Endothelial cell of umbilical vein (primary cell): ENCODE data around the gene UTF1. TPM values are rescaled to one million over a fixed set of nuclear protein-coding genes. Genes with fewer than 3 reads are reported as not detected.

ENCODE experiments used
- BruUV-seq: library from RNA; stranded (reverse); fragments of 400-500 nt; replicated peaks from 2 replicates; lab custom pipeline; 2021; lab: Mats Ljungman, UMichigan
- CTCF ChIA-PET: fragments of 300-600, 350-600 bp; sonication (Branson Sonifier 250); formaldehyde crosslinking; loops from one replicate; lab custom pipeline; 2021; ENCODE audit warnings: antibody characterized with exemption, inconsistent platforms; lab: Charles Lee
- POLR2A ChIA-PET: fragments of 300-600, 350-600 bp; sonication (Branson Sonifier 250); formaldehyde crosslinking; loops from one replicate; lab custom pipeline; 2021; ENCODE audit warnings: antibody characterized with exemption, inconsistent platforms; lab: Charles Lee
- DNase-seq: peaks from one replicate; pipeline ENCODE4 v3.0.0-alpha.2; 2011; ENCODE audit warnings: low read depth, low spot score
- FAIRE-seq: peaks from 2 replicates; lab custom pipeline; 2011; peaks lifted over from hg19 to GRCh38; lab: Jason Lieb, UNC
- H2AFZ ChIP-seq: 2 replicates; pipeline ENCODE4 v1.6.0; 2012; ENCODE audit warnings: low read depth, low read length, control low read depth, inconsistent platforms
- H3K27ac ChIP-seq: 2 replicates; pipeline ENCODE4 v1.5.1; 2011; ENCODE audit warnings: low read depth, mild to moderate bottlenecking, control low read depth, low read length, moderate library complexity; ENCODE audit not compliant: insufficient read depth
- H3K27me3 ChIP-seq, 2 experiments: 2 replicates each; pipeline versions ENCODE4 v1.6.0 to v1.6.1; 2011; ENCODE audit warnings: low read length in 2 of 2, mixed read lengths in 1 of 2; ENCODE audit not compliant: control insufficient read depth in 2 of 2, insufficient read depth in 2 of 2
- H3K36me3 ChIP-seq, 2 experiments: 2 replicates in 1 of 2; 3 replicates in 1 of 2; pipeline ENCODE4 v1.5.1; 2011; ENCODE audit warnings: low read length in 2 of 2, mild to moderate bottlenecking in 1 of 2, moderate library complexity in 1 of 2; ENCODE audit not compliant: control insufficient read depth in 2 of 2, insufficient read depth in 2 of 2; ENCODE audit errors: extremely low read depth in 1 of 2
- H3K4me1 ChIP-seq: 3 replicates; pipeline ENCODE4 v1.5.1; 2011; ENCODE audit warnings: mild to moderate bottlenecking, low read length; ENCODE audit not compliant: control insufficient read depth, insufficient read depth; ENCODE audit errors: extremely low read depth
- H3K4me2 ChIP-seq: 2 replicates; pipeline ENCODE4 v1.6.1; 2011; ENCODE audit warnings: low read length, control low read depth, mixed read lengths; ENCODE audit not compliant: insufficient read depth
- H3K4me3 ChIP-seq, 3 experiments: fragments of 200-600 bp in 1 of 3; sonication (generic), shearing (Covaris generic) in 1 of 3; replicated peaks in 1 of 3; 2 replicates each; pipeline ENCODE4 v1.5.1; 2011 to 2016; ENCODE audit warnings: control low read depth in 3 of 3, low read length in 3 of 3, mild to moderate bottlenecking in 2 of 3, inconsistent platforms in 1 of 3, low read depth in 1 of 3, moderate library complexity in 1 of 3; ENCODE audit not compliant: insufficient read depth in 1 of 3
- H3K79me2 ChIP-seq: 2 replicates; pipeline ENCODE4 v1.6.0; 2012; ENCODE audit warnings: low read length, inconsistent platforms; ENCODE audit not compliant: control insufficient read depth, insufficient read depth
- H3K9ac ChIP-seq: replicated peaks from 2 replicates; pipeline ENCODE3; 2011; ENCODE audit warnings: low read length, control low read depth; ENCODE audit not compliant: insufficient read depth; ENCODE audit errors: extremely low read depth
- H3K9me1 ChIP-seq: replicated peaks from 3 replicates; pipeline ENCODE4 v1.6.0; 2011; ENCODE audit warnings: mild to moderate bottlenecking, low read length; ENCODE audit not compliant: control insufficient read depth, insufficient read depth; ENCODE audit errors: extremely low read depth
- H3K9me3 ChIP-seq: replicated peaks from 2 replicates; pipeline ENCODE4 v1.5.1; 2012; ENCODE audit warnings: low read length, inconsistent platforms; ENCODE audit not compliant: control insufficient read depth, insufficient read depth
- H4K20me1 ChIP-seq: replicated peaks from 2 replicates; pipeline ENCODE3; 2011; ENCODE audit warnings: mild to moderate bottlenecking, low read length; ENCODE audit not compliant: control insufficient read depth, insufficient read depth; ENCODE audit errors: extremely low read depth
- EZH2 ChIP-seq: IDR thresholded peaks from 2 replicates; pipeline ENCODE4 v1.6.1; 2012; ENCODE audit warnings: borderline replicate concordance, low read depth, mild to moderate bottlenecking, moderate library complexity, low read length, inconsistent platforms; ENCODE audit not compliant: severe bottlenecking
- FOS ChIP-seq: IDR thresholded peaks from 2 replicates; pipeline ENCODE4 v1.6.1; 2011; ENCODE audit warnings: mild to moderate bottlenecking, low read length, moderate library complexity, borderline replicate concordance; ENCODE audit not compliant: insufficient read depth
- GATA2 ChIP-seq: IDR thresholded peaks from 2 replicates; pipeline ENCODE4 v1.7.0; 2011; ENCODE audit warnings: low read depth, mild to moderate bottlenecking, moderate library complexity, mixed read lengths, low read length; ENCODE audit not compliant: insufficient read length, insufficient read depth
- JUN ChIP-seq: IDR thresholded peaks from 2 replicates; pipeline ENCODE4 v1.6.1; 2011; ENCODE audit warnings: borderline replicate concordance, low read depth; ENCODE audit not compliant: insufficient read length, insufficient read depth
- MYC ChIP-seq: IDR thresholded peaks from one replicate; pipeline ENCODE4 v1.6.1; 2011; ENCODE audit warnings: mild to moderate bottlenecking, low read depth, low read length
- POLR2A ChIP-seq: IDR thresholded peaks from 2 replicates; pipeline ENCODE4 v1.6.1; 2012; ENCODE audit warnings: low read depth, mild to moderate bottlenecking, control low read depth, low read length
- POLR2AphosphoS5 ChIP-seq: IDR thresholded peaks from 2 replicates; pipeline ENCODE4 v1.6.1; 2012; ENCODE audit warnings: low read depth, mild to moderate bottlenecking, control low read depth, low read length, moderate library complexity; ENCODE audit not compliant: insufficient read depth
- dilution Hi-C: fragments of 300-500 bp; cut with MboI; formaldehyde crosslinking; loops from one replicate; pipeline ENCODE4 v1.15.0; 2019; ENCODE audit warnings: low sequenced_read_pairs; ENCODE audit not compliant: extremely low pct_ligation_motif_present
- intact Hi-C: fragments of 100-400 bp; cut with micrococcal nuclease; formaldehyde crosslinking; loops from one replicate; pipeline ENCODE4 v1.10.0; 2022
- polyA plus RNA-seq, 4 experiments: library from polyadenylated mRNA; depleted of rRNA in 3 of 4; stranded (reverse) in 3 of 4; unstranded in 1 of 4; fragments of >200 nt; gene quantifications; 2 replicates each; pipeline versions ENCODE4 v1.2.1 to v1.2.3, GENCODE V29; 2011 to 2012; ENCODE audit warnings: missing spikeins in 1 of 4
- total RNA-seq: library from RNA; stranded (reverse); gene quantifications from 2 replicates; pipeline ENCODE4 v1.2.3, GENCODE V29; 2021
- TF ChIP-seq, protein P1 (sequence below), 2 donors: IDR thresholded peaks; 1 replicate in 1 of 2; 2 replicates in 1 of 2; pipeline ENCODE4 v1.5.1; 2011; ENCODE audit warnings: low read length in 2 of 2, mild to moderate bottlenecking in 2 of 2, moderate library complexity in 2 of 2, control low read depth in 1 of 2, inconsistent platforms in 1 of 2, low read depth in 1 of 2; ENCODE audit not compliant: insufficient read depth in 1 of 2; ENCODE audit errors: extremely low read depth in 1 of 2
- TF ChIP-seq, protein P2 (sequence below): IDR thresholded peaks from 2 replicates; pipeline ENCODE4 v1.6.1; 2011; ENCODE audit not compliant: insufficient read depth, insufficient read length

UTF1 gene
- total and polyA plus RNA-seq, 2 donors (not counting 3 experiments of a cell fraction or from before 2014, with no cell fraction given), result not detected

DNA sequence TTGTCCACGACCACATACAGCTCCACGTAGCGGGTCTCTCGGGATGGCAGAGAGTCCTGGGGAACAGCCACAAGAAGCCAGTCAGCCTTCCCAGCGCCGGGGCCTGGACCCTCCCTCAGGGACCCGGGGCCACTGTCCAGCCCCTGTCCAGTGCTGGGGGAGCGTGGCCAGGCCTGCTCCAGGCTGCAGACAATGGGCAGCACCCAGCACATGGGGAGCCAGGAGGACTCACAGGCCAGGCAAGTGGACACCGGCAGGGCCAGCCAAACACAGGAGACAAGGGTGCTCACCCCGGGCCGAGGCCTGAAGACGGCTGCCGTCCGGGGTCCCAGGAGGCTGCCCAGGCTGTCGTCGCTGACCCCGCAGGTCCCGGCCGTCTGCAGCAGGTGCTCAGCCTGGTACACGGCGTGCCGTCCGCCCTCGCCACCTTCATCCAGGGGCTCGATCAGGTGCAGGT lies 43.0 kb downstream of the UTF1 start:
- Histone ChIP-seq H3K79me2 (no peaks in the 10 kb centered on the region), H3K9ac (no peak overlapping the region), H3K4me2 (no peak overlapping the region), H3K27ac (no peak overlapping the region), H3K9me3 (no peaks in the 10 kb centered on the region), H3K27me3 (peaks cover 5 to 10% of the 10 kb centered on the region in 2 experiments), H3K36me3 (no peaks in the 10 kb centered on the region), H3K9me1 (no peaks in the 10 kb centered on the region), H3K4me3 (no peak overlapping the region), H4K20me1 (no peaks in the 10 kb centered on the region), H2AFZ (no peak overlapping the region), H3K4me1 (no peaks in the 10 kb centered on the region)
- TF ChIP-seq, protein P1, sequence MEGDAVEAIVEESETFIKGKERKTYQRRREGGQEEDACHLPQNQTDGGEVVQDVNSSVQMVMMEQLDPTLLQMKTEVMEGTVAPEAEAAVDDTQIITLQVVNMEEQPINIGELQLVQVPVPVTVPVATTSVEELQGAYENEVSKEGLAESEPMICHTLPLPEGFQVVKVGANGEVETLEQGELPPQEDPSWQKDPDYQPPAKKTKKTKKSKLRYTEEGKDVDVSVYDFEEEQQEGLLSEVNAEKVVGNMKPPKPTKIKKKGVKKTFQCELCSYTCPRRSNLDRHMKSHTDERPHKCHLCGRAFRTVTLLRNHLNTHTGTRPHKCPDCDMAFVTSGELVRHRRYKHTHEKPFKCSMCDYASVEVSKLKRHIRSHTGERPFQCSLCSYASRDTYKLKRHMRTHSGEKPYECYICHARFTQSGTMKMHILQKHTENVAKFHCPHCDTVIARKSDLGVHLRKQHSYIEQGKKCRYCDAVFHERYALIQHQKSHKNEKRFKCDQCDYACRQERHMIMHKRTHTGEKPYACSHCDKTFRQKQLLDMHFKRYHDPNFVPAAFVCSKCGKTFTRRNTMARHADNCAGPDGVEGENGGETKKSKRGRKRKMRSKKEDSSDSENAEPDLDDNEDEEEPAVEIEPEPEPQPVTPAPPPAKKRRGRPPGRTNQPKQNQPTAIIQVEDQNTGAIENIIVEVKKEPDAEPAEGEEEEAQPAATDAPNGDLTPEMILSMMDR (IDR thresholded peaks at IDR 0.05; ENCODE audit: extremely low read depth in 1 of 2, insufficient read depth in 1 of 2, low read depth in 1 of 2, low read length in 2 of 2), result no peak
- TF ChIP-seq POLR2A, result no peak
- no peak for TF ChIP-seq FOS
- TF ChIP-seq JUN, result no peak
- no peak for TF ChIP-seq POLR2AphosphoS5
- TF ChIP-seq GATA2, result no peak
- TF ChIP-seq, protein P2, sequence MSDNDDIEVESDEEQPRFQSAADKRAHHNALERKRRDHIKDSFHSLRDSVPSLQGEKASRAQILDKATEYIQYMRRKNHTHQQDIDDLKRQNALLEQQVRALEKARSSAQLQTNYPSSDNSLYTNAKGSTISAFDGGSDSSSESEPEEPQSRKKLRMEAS, result no peak
- TF ChIP-seq MYC, result no peak
- no peak for TF ChIP-seq EZH2
- dilution Hi-C loops (no loop called here), intact Hi-C loops (no loop called here)
- ChIA-PET POLR2A (interaction anchor here (0.7 kb wide), 1 partner anchor 235 kb away, joined by 5 read pairs; no protein-coding TSS in a partner anchor), CTCF (no interaction called here)
- BruUV-seq, result no TSS peak
- DNase-seq, result no peak
- no peak for FAIRE-seq
